Panc1 (cell line): ENCODE data around the gene TACC2. TPM values are rescaled to one million over a fixed set of nuclear protein-coding genes. Genes with fewer than 3 reads are reported as not detected.

Experiments used
- ATAC-seq: fragments of 200-7000 bp; cut with Tn5 transposase; 2 replicates; pipeline ENCODE4 v1.9.1; 2020; ENCODE audit warnings: mild to moderate bottlenecking, moderate library complexity
- BruUV-seq: library from RNA; stranded (reverse); fragments of 400-500 nt; replicated peaks from 2 replicates; lab custom pipeline; 2021; lab: Mats Ljungman, UMichigan
- CTCF ChIA-PET: fragments of 300-600 bp; sonication (Branson Sonifier 250); formaldehyde crosslinking; loops from one replicate; lab custom pipeline; 2022; ENCODE audit warnings: antibody characterized with exemption; lab: Charles Lee
- POLR2A ChIA-PET: fragments of 300-600 bp; sonication (Branson Sonifier 250); formaldehyde crosslinking; loops from one replicate; lab custom pipeline; 2022; ENCODE audit warnings: antibody characterized with exemption; lab: Charles Lee
- DNase-seq: peaks from one replicate; pipeline ENCODE4 v3.0.0-alpha.2; 2010; ENCODE audit warnings: low read depth, low spot score
- H3K27ac ChIP-seq: 2 replicates; pipeline ENCODE4 v1.5.1; 2011; ENCODE audit warnings: mild to moderate bottlenecking, low read length, inconsistent platforms
- H3K27me3 ChIP-seq: fragments of 200-500 bp; sonication (Bioruptor generic); 2 replicates; pipeline ENCODE4 v1.6.0; 2014; ENCODE audit warnings: low read length, inconsistent platforms; ENCODE audit not compliant: control insufficient read depth, insufficient read depth
- H3K36me3 ChIP-seq: fragments of 200-500 bp; sonication (Bioruptor generic); 2 replicates; pipeline ENCODE4 v1.5.1; 2014; ENCODE audit warnings: inconsistent platforms, mild to moderate bottlenecking, low read length, moderate library complexity; ENCODE audit not compliant: control insufficient read depth, insufficient read depth
- H3K4me1 ChIP-seq: 2 replicates; pipeline ENCODE4 v1.5.1; 2011; ENCODE audit warnings: inconsistent platforms, mild to moderate bottlenecking, low read length, moderate library complexity; ENCODE audit not compliant: control insufficient read depth, insufficient read depth
- H3K4me3 ChIP-seq, 2 experiments: 2 replicates each; pipeline ENCODE4 v1.5.1; 2011 to 2012; ENCODE audit warnings: low read depth in 2 of 2, low read length in 2 of 2, mild to moderate bottlenecking in 2 of 2, inconsistent platforms in 1 of 2, moderate library complexity in 1 of 2
- H3K9me3 ChIP-seq: fragments of 200-500 bp; sonication (Bioruptor generic); 2 replicates; pipeline ENCODE4 v1.5.1; 2014; ENCODE audit warnings: low read depth, mild to moderate bottlenecking, inconsistent platforms, low read length, moderate library complexity; ENCODE audit not compliant: control insufficient read depth, insufficient read depth
- CTCF ChIP-seq: fragments of 450-650 bp; IDR thresholded peaks from 2 replicates; pipeline ENCODE4 v1.5.1; 2017; ENCODE audit warnings: mild to moderate bottlenecking
- POLR2AphosphoS5 ChIP-seq: IDR thresholded peaks from 2 replicates; pipeline ENCODE4 v1.6.1; 2012; ENCODE audit warnings: mild to moderate bottlenecking, low read depth, low read length, moderate library complexity
- REST ChIP-seq, 2 experiments: IDR thresholded peaks; 2 replicates each; pipeline ENCODE4 v1.6.1; 2011 to 2012; ENCODE audit warnings: low read depth in 2 of 2, control low read depth in 1 of 2, low read length in 1 of 2, mild to moderate bottlenecking in 1 of 2, moderate library complexity in 1 of 2; ENCODE audit not compliant: insufficient read depth in 1 of 2
- SIN3A ChIP-seq: IDR thresholded peaks from 2 replicates; pipeline ENCODE4 v1.6.1; 2012; ENCODE audit warnings: low read depth, mild to moderate bottlenecking, low read length, moderate library complexity, borderline replicate concordance; ENCODE audit not compliant: insufficient read depth
- TCF7L2 ChIP-seq: IDR thresholded peaks from 2 replicates; pipeline ENCODE4 v1.6.1; 2011; ENCODE audit warnings: mild to moderate bottlenecking, low read depth, low read length, inconsistent platforms
- in situ Hi-C: cut with HindIII; loops from 2 replicates; pipeline ENCODE4 v1.10.0; 2016; ENCODE audit warnings: low sequenced_read_pairs, low pct_unique_long_range_greater_than_20kb
- intact Hi-C: fragments of 100-400 bp; cut with micrococcal nuclease; formaldehyde crosslinking; loops from one replicate; pipeline ENCODE4 v1.10.0; 2022; ENCODE audit not compliant: unreplicated experiment
- total RNA-seq: library from RNA; stranded (reverse); gene quantifications from one replicate; pipeline ENCODE4 v1.2.1, GENCODE V29; 2021; ENCODE audit not compliant: unreplicated experiment

Gene TACC2
- total RNA-seq, 1 experiment from 2014 or later: 133 TPM

- DNase-seq (no peak), ATAC-seq (no peak)
- ChIA-PET CTCF (no interaction called here), POLR2A (interaction anchor here (0.6 kb wide), 1 partner anchor 16 kb away, joined by 12 read pairs; no protein-coding TSS in a partner anchor)
- in situ Hi-C loops: no loop called here
- Histone ChIP-seq H3K4me3 (no peak overlapping the region), H3K36me3 (no peaks in the 10 kb centered on the region), H3K4me1 (peaks cover 56% of the 10 kb centered on the region), H3K27ac (no peak overlapping the region), H3K9me3 (no peaks in the 10 kb centered on the region), H3K27me3 (no peaks in the 10 kb centered on the region)
- intact Hi-C loops: no loop called here
- no TSS peak for BruUV-seq
- TF ChIP-seq SIN3A: no peak
- no peak for TF ChIP-seq TCF7L2
- no peak for TF ChIP-seq CTCF
- no peak for TF ChIP-seq REST (IDR thresholded peaks at IDR 0.05; ENCODE audit: insufficient read depth in 1 of 2, low read depth in 2 of 2, low read length in 1 of 2)
- no peak for TF ChIP-seq POLR2AphosphoS5
These were observed 196.7 kb downstream of the TACC2 start for GRCh38 chr10:122185643-122186042.

GRCh38 chr10:122186816-122187810 is 198.2 kb downstream of the TACC2 start:
- DNase-seq: no peak
- H3K9me3 ChIP-seq: no peaks in the 10 kb centered on the region
- TF ChIP-seq CTCF (no peak), SIN3A (no peak), POLR2AphosphoS5 (no peak), TCF7L2 (no peak), REST (IDR thresholded peaks at IDR 0.05; ENCODE audit: insufficient read depth in 1 of 2, low read depth in 2 of 2, low read length in 1 of 2) (no peak)
- H3K4me1 ChIP-seq: peaks cover 43% of the 10 kb centered on the region
- H3K36me3 ChIP-seq: no peaks in the 10 kb centered on the region
- intact Hi-C loops (no loop called here), in situ Hi-C loops (no loop called here)
- no peak overlapping the region for H3K27ac ChIP-seq
- no TSS peak for BruUV-seq
- ChIA-PET POLR2A (interaction anchor here (0.6 kb wide), 1 partner anchor 181 kb away, joined by 7 read pairs; no protein-coding TSS in a partner anchor), CTCF (no interaction called here)
- no peaks in the 10 kb centered on the region for H3K27me3 ChIP-seq
- no peak overlapping the region for H3K4me3 ChIP-seq
- no peak for ATAC-seq
